Liver (tissue), 9 donors: ENCODE results near the gene DHRSX. TPM values are rescaled to one million over a fixed set of nuclear protein-coding genes. Genes with fewer than 3 reads are reported as not detected.

Source experiments
- DNase-seq: peaks from one replicate; pipeline ENCODE4 v3.0.0-alpha.2; 2017; ENCODE audit warnings: low spot score
- H3K27ac ChIP-seq, 2 donors: one replicate each; pipeline ENCODE4 v1.7.0; 2013; ENCODE audit warnings: inconsistent platforms in 2 of 2, low read length in 2 of 2, control low read depth in 1 of 2, low read depth in 1 of 2, mild to moderate bottlenecking in 1 of 2
- H3K27me3 ChIP-seq, 4 donors: one replicate each; pipeline versions ENCODE4 v1.6.1 to v1.7.0; 2013; ENCODE audit warnings: low read length in 3 of 4, inconsistent platforms in 1 of 4, mild to moderate bottlenecking in 1 of 4, moderate library complexity in 1 of 4; ENCODE audit not compliant: control insufficient read depth in 4 of 4, insufficient read depth in 4 of 4
- H3K36me3 ChIP-seq, 4 donors: one replicate each; pipeline versions ENCODE4 v1.6.1 to v1.7.0; 2013; ENCODE audit warnings: low read length in 3 of 4, mild to moderate bottlenecking in 3 of 4, low read depth in 1 of 4, moderate library complexity in 1 of 4; ENCODE audit not compliant: control insufficient read depth in 4 of 4, insufficient read depth in 3 of 4
- H3K4me1 ChIP-seq, 4 donors: one replicate each; pipeline versions ENCODE4 v1.6.1 to v1.7.0; 2013; ENCODE audit warnings: low read length in 3 of 4, mild to moderate bottlenecking in 3 of 4, moderate library complexity in 1 of 4; ENCODE audit not compliant: control insufficient read depth in 4 of 4, insufficient read depth in 4 of 4
- H3K4me3 ChIP-seq, 3 donors: one replicate each; pipeline versions ENCODE4 v1.6.1 to v1.7.0; 2013; ENCODE audit warnings: low read length in 3 of 3, control low read depth in 1 of 3, low read depth in 1 of 3, mild to moderate bottlenecking in 1 of 3
- H3K9ac ChIP-seq, 2 donors: one replicate each; pipeline ENCODE4 v1.7.0; 2013; ENCODE audit warnings: low read length in 2 of 2, mild to moderate bottlenecking in 2 of 2, moderate library complexity in 2 of 2, control low read depth in 1 of 2, low read depth in 1 of 2
- H3K9me3 ChIP-seq, 4 donors: one replicate each; pipeline versions ENCODE4 v1.6.1 to v1.7.0; 2013; ENCODE audit warnings: low read length in 3 of 4; ENCODE audit not compliant: control insufficient read depth in 4 of 4
- EGR1 ChIP-seq, 2 donors: IDR thresholded peaks; 2 replicates each; pipeline ENCODE4 v1.6.1; 2016 to 2018; ENCODE audit warnings: antibody characterized with exemption in 2 of 2, low read depth in 2 of 2
- FOXA1 ChIP-seq: IDR thresholded peaks from 2 replicates; pipeline ENCODE4 v1.6.1; 2016; ENCODE audit warnings: antibody characterized with exemption
- FOXA2 ChIP-seq: IDR thresholded peaks from 2 replicates; pipeline ENCODE4 v1.6.1; 2016; ENCODE audit warnings: antibody characterized with exemption
- HNF4A ChIP-seq, 2 donors: conservative IDR thresholded peaks; 2 replicates each; pipeline ENCODE4 v1.6.1; 2016; ENCODE audit warnings: antibody characterized with exemption in 2 of 2, mild to moderate bottlenecking in 2 of 2
- HNF4G ChIP-seq: IDR thresholded peaks from 2 replicates; pipeline ENCODE4 v1.6.1; 2016; ENCODE audit warnings: antibody characterized with exemption
- JUND ChIP-seq, 2 donors: IDR thresholded peaks; 2 replicates each; pipeline ENCODE4 v1.6.1; 2016; ENCODE audit warnings: antibody characterized with exemption in 2 of 2
- NR2F2 ChIP-seq: IDR thresholded peaks from 2 replicates; pipeline ENCODE4 v1.6.1; 2016; ENCODE audit warnings: antibody characterized with exemption
- RAD21 ChIP-seq, 2 donors: IDR thresholded peaks; 2 replicates each; pipeline ENCODE4 v1.6.1; 2016; ENCODE audit warnings: antibody characterized with exemption in 2 of 2, mild to moderate bottlenecking in 2 of 2
- REST ChIP-seq: IDR thresholded peaks from 2 replicates; pipeline ENCODE4 v1.6.1; 2016; ENCODE audit warnings: antibody characterized with exemption, mild to moderate bottlenecking
- RXRA ChIP-seq, 2 donors: IDR thresholded peaks; 2 replicates each; pipeline ENCODE4 v1.6.1; 2017 to 2018; ENCODE audit warnings: antibody characterized with exemption in 2 of 2, mild to moderate bottlenecking in 1 of 2
- SP1 ChIP-seq: IDR thresholded peaks from 2 replicates; pipeline ENCODE4 v1.6.1; 2018; ENCODE audit warnings: antibody characterized with exemption, mild to moderate bottlenecking
- TAF1 ChIP-seq: conservative IDR thresholded peaks from 2 replicates; pipeline ENCODE4 v1.6.1; 2016; ENCODE audit warnings: antibody characterized with exemption, mild to moderate bottlenecking
- YY1 ChIP-seq: IDR thresholded peaks from 2 replicates; pipeline ENCODE4 v1.6.1; 2016; ENCODE audit warnings: antibody characterized with exemption, mild to moderate bottlenecking
- WGBS: extraction: QIAGEN DNeasy Blood & Tissue Kit; methylation state at CpG from one replicate; pipeline ENCODE4 v1.1.7; 2013; 5-methylcytosine and 5-hydroxymethylcytosine counted together
- polyA plus RNA-seq, 2 donors: library from polyadenylated mRNA; stranded (reverse) in 1 of 2; unstranded in 1 of 2; fragments of 200-250 nt in 1 of 2; fragments of >200 nt in 1 of 2; fragmentation: Nextera tagmentation in 1 of 2; extraction: Ambion mirVana in 1 of 2; gene quantifications; one replicate each; pipeline versions ENCODE4 v1.2.1 to v1.2.3, GENCODE V29; 2013 to 2015
- total RNA-seq, 2 donors: library from RNA; depleted of rRNA; stranded (reverse); fragments of >200 nt; gene quantifications; one replicate each; pipeline ENCODE4 v1.2.3, GENCODE V29; 2014
- TF ChIP-seq, protein P1 (sequence below): fragments of 150-350 bp; IDR thresholded peaks from 2 replicates; pipeline ENCODE4 v1.5.1; 2017; ENCODE audit warnings: improper control_type of control experiment, low read depth, low read length; ENCODE audit not compliant: missing input control
- TF ChIP-seq, protein P2 (sequence below): IDR thresholded peaks from 2 replicates; pipeline ENCODE4 v1.6.1; 2016; ENCODE audit warnings: antibody characterized with exemption
- TF ChIP-seq, protein P3 (sequence below): IDR thresholded peaks from 2 replicates; pipeline ENCODE4 v1.6.1; 2016; ENCODE audit warnings: antibody characterized with exemption
- TF ChIP-seq, protein P4 (sequence below): IDR thresholded peaks from 2 replicates; pipeline ENCODE4 v1.6.1; 2016; ENCODE audit warnings: antibody characterized with exemption
- donor health status: healthy.
- donor health status: healthy.
- donor health status: healthy.
- donor health status: healthy.
- donor health status: healthy.

The DHRSX gene
- total and polyA plus RNA-seq, 4 donors, result 17.2 to 35.2 (median 23.3) TPM

DNA sequence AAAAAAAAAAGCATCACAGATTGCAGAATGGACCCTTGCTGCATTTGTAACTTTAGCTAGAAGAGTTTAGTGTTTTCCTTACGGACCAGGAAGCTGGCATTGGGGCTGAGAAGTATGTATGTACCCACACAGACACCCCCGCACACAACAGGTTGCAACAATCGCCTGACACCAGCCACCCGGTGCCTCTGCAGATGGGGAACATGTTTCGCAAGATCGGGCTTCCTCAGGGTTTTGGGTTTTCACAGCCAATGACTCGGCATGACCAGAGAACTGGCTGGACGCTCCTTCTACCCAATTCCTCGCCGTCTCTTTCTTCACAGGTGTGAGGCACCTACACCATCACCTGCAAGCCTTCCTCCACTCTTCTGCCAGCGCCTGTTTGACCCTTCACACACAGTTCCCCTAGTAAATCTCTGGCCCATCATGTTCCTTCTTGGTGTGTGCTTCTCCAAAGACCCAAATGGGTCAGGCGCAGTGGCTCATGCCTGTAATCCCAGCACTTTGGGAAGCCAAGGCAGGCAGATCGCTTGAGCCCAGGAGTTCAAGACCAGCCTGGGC lies 70.4 kb downstream of the DHRSX start (continued):
- no peak for TF ChIP-seq REST
- TF ChIP-seq RXRA (IDR thresholded peaks at IDR 0.05), result no peak
- TF ChIP-seq TAF1, result no peak
- no peak for TF ChIP-seq EGR1 (IDR thresholded peaks at IDR 0.05; ENCODE audit: low read depth in 2 of 2)
- no peak for TF ChIP-seq FOXA2
- TF ChIP-seq NR2F2, result no peak

DNA sequence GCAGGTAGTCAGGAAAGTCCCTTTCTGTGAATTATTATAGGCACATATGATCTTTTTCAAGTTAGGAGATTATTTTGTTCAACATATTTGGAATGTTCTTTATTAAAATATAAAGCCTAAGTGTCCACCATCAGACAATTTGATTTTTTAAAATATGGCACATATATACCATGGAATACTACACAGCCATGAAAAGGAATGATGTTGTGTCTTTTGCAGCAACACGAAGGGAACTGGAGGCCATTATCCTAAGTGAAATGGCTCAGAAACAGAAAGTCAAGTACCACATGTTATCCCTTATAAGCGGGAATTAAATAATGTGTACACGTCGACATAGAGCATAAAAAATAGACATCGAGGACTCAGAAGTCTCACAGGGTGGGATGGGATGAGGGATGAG lies 73.0 kb downstream of the DHRSX start:
- WGBS, result 98% methylated on average over 5 of the region's 5 CpGs
- H3K36me3 ChIP-seq, result peaks cover 0 to 8% (median 4%) of the 10 kb centered on the region in 4 donors
- TF ChIP-seq, protein P1, sequence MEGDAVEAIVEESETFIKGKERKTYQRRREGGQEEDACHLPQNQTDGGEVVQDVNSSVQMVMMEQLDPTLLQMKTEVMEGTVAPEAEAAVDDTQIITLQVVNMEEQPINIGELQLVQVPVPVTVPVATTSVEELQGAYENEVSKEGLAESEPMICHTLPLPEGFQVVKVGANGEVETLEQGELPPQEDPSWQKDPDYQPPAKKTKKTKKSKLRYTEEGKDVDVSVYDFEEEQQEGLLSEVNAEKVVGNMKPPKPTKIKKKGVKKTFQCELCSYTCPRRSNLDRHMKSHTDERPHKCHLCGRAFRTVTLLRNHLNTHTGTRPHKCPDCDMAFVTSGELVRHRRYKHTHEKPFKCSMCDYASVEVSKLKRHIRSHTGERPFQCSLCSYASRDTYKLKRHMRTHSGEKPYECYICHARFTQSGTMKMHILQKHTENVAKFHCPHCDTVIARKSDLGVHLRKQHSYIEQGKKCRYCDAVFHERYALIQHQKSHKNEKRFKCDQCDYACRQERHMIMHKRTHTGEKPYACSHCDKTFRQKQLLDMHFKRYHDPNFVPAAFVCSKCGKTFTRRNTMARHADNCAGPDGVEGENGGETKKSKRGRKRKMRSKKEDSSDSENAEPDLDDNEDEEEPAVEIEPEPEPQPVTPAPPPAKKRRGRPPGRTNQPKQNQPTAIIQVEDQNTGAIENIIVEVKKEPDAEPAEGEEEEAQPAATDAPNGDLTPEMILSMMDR, result no peak
- TF ChIP-seq TAF1, result no peak
- no peak for TF ChIP-seq REST
- TF ChIP-seq HNF4A (conservative IDR thresholded peaks at IDR 0.05), result no peak
- no peak for TF ChIP-seq FOXA1
- TF ChIP-seq, protein P2, sequence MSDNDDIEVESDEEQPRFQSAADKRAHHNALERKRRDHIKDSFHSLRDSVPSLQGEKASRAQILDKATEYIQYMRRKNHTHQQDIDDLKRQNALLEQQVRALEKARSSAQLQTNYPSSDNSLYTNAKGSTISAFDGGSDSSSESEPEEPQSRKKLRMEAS, result no peak
- TF ChIP-seq, protein P3, sequence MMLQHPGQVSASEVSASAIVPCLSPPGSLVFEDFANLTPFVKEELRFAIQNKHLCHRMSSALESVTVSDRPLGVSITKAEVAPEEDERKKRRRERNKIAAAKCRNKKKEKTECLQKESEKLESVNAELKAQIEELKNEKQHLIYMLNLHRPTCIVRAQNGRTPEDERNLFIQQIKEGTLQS, result no peak
- no peak for TF ChIP-seq JUND (IDR thresholded peaks at IDR 0.05)
- no peak for TF ChIP-seq YY1
- TF ChIP-seq, protein P4, sequence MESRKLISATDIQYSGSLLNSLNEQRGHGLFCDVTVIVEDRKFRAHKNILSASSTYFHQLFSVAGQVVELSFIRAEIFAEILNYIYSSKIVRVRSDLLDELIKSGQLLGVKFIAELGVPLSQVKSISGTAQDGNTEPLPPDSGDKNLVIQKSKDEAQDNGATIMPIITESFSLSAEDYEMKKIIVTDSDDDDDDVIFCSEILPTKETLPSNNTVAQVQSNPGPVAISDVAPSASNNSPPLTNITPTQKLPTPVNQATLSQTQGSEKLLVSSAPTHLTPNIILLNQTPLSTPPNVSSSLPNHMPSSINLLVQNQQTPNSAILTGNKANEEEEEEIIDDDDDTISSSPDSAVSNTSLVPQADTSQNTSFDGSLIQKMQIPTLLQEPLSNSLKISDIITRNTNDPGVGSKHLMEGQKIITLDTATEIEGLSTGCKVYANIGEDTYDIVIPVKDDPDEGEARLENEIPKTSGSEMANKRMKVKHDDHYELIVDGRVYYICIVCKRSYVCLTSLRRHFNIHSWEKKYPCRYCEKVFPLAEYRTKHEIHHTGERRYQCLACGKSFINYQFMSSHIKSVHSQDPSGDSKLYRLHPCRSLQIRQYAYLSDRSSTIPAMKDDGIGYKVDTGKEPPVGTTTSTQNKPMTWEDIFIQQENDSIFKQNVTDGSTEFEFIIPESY, result no peak
- TF ChIP-seq SP1, result no peak
- no peak for TF ChIP-seq HNF4G
- no peak for TF ChIP-seq RAD21 (IDR thresholded peaks at IDR 0.05)
- TF ChIP-seq EGR1 (IDR thresholded peaks at IDR 0.05; ENCODE audit: low read depth in 2 of 2), result no peak
- TF ChIP-seq FOXA2, result no peak
- no peak for TF ChIP-seq NR2F2
- no peak overlapping the region for H3K27ac ChIP-seq
- no peaks in the 10 kb centered on the region for H3K27me3 ChIP-seq
- H3K9me3 ChIP-seq, result no peaks in the 10 kb centered on the region
- no peak for DNase-seq
- H3K9ac ChIP-seq, result no peak overlapping the region
- H3K4me3 ChIP-seq, result no peak overlapping the region
- no peaks in the 10 kb centered on the region for H3K4me1 ChIP-seq
